GM12878 (cell line): ENCODE results near the gene CCT4. TPM values are rescaled to one million over a fixed set of nuclear protein-coding genes. Genes with fewer than 3 reads are reported as not detected.

Experiments used
- CBX3 ChIP-seq: fragments of 200-600 bp; sonication (generic); IDR thresholded peaks from 2 replicates; pipeline ENCODE4 v1.6.1; 2016; ENCODE audit warnings: low read depth, borderline replicate concordance
- CBX5 ChIP-seq: sonication (generic); IDR thresholded peaks from 2 replicates; pipeline ENCODE4 v1.6.1; 2016; ENCODE audit warnings: low read depth, moderate library complexity, mild to moderate bottlenecking, inconsistent platforms
- EED ChIP-seq: sonication (generic); IDR thresholded peaks from 2 replicates; pipeline ENCODE4 v1.6.1; 2016; ENCODE audit warnings: antibody characterized with exemption, low read depth
- EGR1 ChIP-seq, 2 experiments: IDR thresholded peaks; 1 replicate in 1 of 2; 2 replicates in 1 of 2; pipeline ENCODE4 v1.6.1; 2011 to 2012; ENCODE audit warnings: low read depth in 2 of 2, low read length in 2 of 2, borderline replicate concordance in 1 of 2, mild to moderate bottlenecking in 1 of 2, moderate library complexity in 1 of 2
- IRF4 ChIP-seq: IDR thresholded peaks from 2 replicates; pipeline ENCODE4 v1.6.1; 2011; ENCODE audit warnings: low read depth, low read length
- JUND ChIP-seq: IDR thresholded peaks from 2 replicates; pipeline ENCODE4 v1.6.1; 2012; ENCODE audit warnings: low read depth, mild to moderate bottlenecking, low read length, improper control_type of control experiment, moderate library complexity
- LARP7 ChIP-seq: fragments of 450-650 bp; IDR thresholded peaks from 2 replicates; pipeline ENCODE4 v1.6.1; 2017; ENCODE audit warnings: mild to moderate bottlenecking
- MXI1 ChIP-seq: fragments of 150-350 bp; IDR thresholded peaks from 2 replicates; pipeline ENCODE4 v1.6.1; 2011; ENCODE audit warnings: low read depth, mild to moderate bottlenecking, inconsistent platforms, low read length, improper control_type of control experiment
- NR2C1 ChIP-seq: fragments of 450-650 bp; IDR thresholded peaks from 2 replicates; pipeline ENCODE4 v1.6.1; 2017; ENCODE audit warnings: antibody characterized with exemption, mild to moderate bottlenecking, moderate library complexity
- PML ChIP-seq: IDR thresholded peaks from 2 replicates; pipeline ENCODE4 v1.6.1; 2012; ENCODE audit warnings: low read length, inconsistent platforms
- POLR2A ChIP-seq: IDR thresholded peaks from 2 replicates; pipeline ENCODE4 v1.6.1; 2011; ENCODE audit warnings: low read depth, mild to moderate bottlenecking, low read length
- POLR2AphosphoS2 ChIP-seq: IDR thresholded peaks from 2 replicates; pipeline ENCODE4 v1.6.1; 2011; ENCODE audit warnings: low read depth, mild to moderate bottlenecking, low read length, improper control_type of control experiment, moderate library complexity
- ZNF24 ChIP-seq: fragments of 450-650 bp; IDR thresholded peaks from 2 replicates; pipeline ENCODE4 v1.6.1; 2017; ENCODE audit warnings: antibody characterized with exemption, mild to moderate bottlenecking
- ZNF622 ChIP-seq: fragments of 450-650 bp; IDR thresholded peaks from 2 replicates; pipeline ENCODE4 v1.6.1; 2017; ENCODE audit warnings: mild to moderate bottlenecking, inconsistent platforms
- ZZZ3 ChIP-seq: IDR thresholded peaks from 2 replicates; pipeline ENCODE4 v1.6.1; 2011; ENCODE audit warnings: low read depth; ENCODE audit not compliant: control insufficient read depth, insufficient read length
- polyA plus RNA-seq, 11 experiments: library from polyadenylated mRNA; depleted of rRNA in 4 of 11; unstranded in 6 of 11; stranded (reverse) in 5 of 11; fragments of >200 nt; fragmentation: Nextera tagmentation in 4 of 11; fragmentation: Illumina TruSeq in 1 of 11; extraction: Ambion mirVana in 4 of 11; extraction: Trizol in 1 of 11; gene quantifications; 1 replicate in 1 of 11; 2 replicates in 10 of 11; pipeline versions ENCODE4 v1.2.1 to v1.2.3, GENCODE V29; 2011 to 2016; ENCODE audit warnings: inconsistent platforms in 2 of 11, missing spikeins in 2 of 11, low read depth in 1 of 11
- total RNA-seq, 4 experiments: library from RNA; depleted of rRNA in 3 of 4; stranded (reverse); fragments of >200 nt in 3 of 4; fragmentation: Illumina TruSeq in 1 of 4; extraction: Trizol in 1 of 4; gene quantifications; 2 replicates each; pipeline versions ENCODE4 v1.2.1 to v1.2.3, GENCODE V29; 2013 to 2021
- TF ChIP-seq, protein P1 (sequence below): fragments of 450-650 bp; IDR thresholded peaks from 2 replicates; pipeline ENCODE4 v1.6.1; 2014; ENCODE audit warnings: mild to moderate bottlenecking
- TF ChIP-seq, protein P2 (sequence below): fragments of 450-650 bp; IDR thresholded peaks from 2 replicates; pipeline ENCODE4 v1.6.1; 2018; ENCODE audit warnings: mild to moderate bottlenecking, low read depth, moderate library complexity; ENCODE audit not compliant: partially characterized antibody
- TF ChIP-seq, protein P3 (sequence below): fragments of 450-650 bp; IDR thresholded peaks from 2 replicates; pipeline ENCODE4 v1.6.1; 2017; ENCODE audit warnings: mild to moderate bottlenecking, moderate library complexity
- TF ChIP-seq, protein P4 (sequence below): fragments of 450-650 bp; IDR thresholded peaks from 2 replicates; pipeline ENCODE4 v1.6.1; 2017; ENCODE audit warnings: low read depth, mild to moderate bottlenecking, moderate library complexity

Gene CCT4
- total and polyA plus RNA-seq, 10 of the 15 experiments (the other 5 are each of a cell fraction or from before 2014, with no cell fraction given): 76.6 to 320 (median 211) TPM

DNA sequence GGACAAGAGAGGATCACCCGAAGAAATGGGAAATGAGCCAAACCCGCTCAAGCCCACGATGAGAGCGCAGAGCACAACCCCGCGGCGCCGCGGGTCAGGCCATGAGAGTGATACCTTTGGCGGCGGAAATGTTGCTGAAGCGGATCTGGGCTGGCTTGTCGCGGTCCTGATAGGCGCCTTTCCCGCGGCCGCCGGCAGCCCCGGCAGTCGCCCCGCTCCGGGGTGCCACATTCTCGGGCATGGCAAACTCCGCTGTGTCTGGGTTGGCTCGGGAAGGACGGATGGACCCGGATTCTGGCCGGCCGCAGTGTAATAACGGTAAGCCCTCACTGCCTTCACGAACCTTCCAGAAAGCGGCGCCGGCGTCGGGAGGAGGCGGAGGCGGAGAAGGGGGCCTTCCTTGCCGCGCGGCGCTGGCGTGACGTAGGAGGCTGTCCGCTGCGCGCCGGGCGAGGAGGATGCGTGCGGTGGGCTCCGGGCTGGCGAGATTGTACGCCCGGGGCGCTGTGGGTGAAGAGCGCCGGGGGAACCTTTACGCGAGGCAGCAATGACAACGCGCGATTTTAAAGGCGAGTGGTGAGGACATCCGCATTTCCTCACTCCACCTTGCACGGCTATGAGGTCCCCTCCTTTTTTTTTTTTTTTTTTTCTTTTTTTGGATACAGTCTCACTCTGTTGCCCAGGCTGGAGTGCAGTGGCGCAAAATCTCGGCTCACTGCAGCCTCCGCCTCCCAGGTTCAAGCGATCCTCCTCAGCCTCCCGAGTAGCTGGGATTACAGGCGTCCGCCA, at the start of gene CCT4 (continued):
- TF ChIP-seq, protein P1, sequence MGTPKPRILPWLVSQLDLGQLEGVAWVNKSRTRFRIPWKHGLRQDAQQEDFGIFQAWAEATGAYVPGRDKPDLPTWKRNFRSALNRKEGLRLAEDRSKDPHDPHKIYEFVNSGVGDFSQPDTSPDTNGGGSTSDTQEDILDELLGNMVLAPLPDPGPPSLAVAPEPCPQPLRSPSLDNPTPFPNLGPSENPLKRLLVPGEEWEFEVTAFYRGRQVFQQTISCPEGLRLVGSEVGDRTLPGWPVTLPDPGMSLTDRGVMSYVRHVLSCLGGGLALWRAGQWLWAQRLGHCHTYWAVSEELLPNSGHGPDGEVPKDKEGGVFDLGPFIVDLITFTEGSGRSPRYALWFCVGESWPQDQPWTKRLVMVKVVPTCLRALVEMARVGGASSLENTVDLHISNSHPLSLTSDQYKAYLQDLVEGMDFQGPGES: peak; percentile 24; the same call in 1 of the 2 replicates
- TF ChIP-seq ZZZ3 (peak; percentile 20), EGR1 (IDR thresholded peaks at IDR 0.05; ENCODE audit: borderline replicate concordance in 1 of 2, low read depth in 2 of 2, low read length in 2 of 2) (peak in 1 of 2 experiments; percentile 84; a peak in 1 of 3 replicates), CBX5 (peak; percentile 40; the same call in 1 of the 2 replicates), NR2C1 (peak; percentile 23; the same call in 1 of the 2 replicates), PML (peak; percentile 97), ZNF622 (no peak), LARP7 (peak; percentile 99), EED (0 out of 2 replicates have a peak, but pooled peaks have one; percentile 15), MXI1 (peak; percentile 94), POLR2A (peak; percentile 99), POLR2AphosphoS2 (peak; percentile 97), CBX3 (no peak), IRF4 (peak; percentile 43; the same call in 1 of the 2 replicates), ZNF24 (peak; percentile 29; the same call in 1 of the 2 replicates), JUND (peak; percentile 27; the same call in 1 of the 2 replicates)
- TF ChIP-seq, protein P2, sequence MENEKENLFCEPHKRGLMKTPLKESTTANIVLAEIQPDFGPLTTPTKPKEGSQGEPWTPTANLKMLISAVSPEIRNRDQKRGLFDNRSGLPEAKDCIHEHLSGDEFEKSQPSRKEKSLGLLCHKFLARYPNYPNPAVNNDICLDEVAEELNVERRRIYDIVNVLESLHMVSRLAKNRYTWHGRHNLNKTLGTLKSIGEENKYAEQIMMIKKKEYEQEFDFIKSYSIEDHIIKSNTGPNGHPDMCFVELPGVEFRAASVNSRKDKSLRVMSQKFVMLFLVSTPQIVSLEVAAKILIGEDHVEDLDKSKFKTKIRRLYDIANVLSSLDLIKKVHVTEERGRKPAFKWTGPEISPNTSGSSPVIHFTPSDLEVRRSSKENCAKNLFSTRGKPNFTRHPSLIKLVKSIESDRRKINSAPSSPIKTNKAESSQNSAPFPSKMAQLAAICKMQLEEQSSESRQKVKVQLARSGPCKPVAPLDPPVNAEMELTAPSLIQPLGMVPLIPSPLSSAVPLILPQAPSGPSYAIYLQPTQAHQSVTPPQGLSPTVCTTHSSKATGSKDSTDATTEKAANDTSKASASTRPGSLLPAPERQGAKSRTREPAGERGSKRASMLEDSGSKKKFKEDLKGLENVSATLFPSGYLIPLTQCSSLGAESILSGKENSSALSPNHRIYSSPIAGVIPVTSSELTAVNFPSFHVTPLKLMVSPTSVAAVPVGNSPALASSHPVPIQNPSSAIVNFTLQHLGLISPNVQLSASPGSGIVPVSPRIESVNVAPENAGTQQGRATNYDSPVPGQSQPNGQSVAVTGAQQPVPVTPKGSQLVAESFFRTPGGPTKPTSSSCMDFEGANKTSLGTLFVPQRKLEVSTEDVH: no peak
- TF ChIP-seq, protein P3, sequence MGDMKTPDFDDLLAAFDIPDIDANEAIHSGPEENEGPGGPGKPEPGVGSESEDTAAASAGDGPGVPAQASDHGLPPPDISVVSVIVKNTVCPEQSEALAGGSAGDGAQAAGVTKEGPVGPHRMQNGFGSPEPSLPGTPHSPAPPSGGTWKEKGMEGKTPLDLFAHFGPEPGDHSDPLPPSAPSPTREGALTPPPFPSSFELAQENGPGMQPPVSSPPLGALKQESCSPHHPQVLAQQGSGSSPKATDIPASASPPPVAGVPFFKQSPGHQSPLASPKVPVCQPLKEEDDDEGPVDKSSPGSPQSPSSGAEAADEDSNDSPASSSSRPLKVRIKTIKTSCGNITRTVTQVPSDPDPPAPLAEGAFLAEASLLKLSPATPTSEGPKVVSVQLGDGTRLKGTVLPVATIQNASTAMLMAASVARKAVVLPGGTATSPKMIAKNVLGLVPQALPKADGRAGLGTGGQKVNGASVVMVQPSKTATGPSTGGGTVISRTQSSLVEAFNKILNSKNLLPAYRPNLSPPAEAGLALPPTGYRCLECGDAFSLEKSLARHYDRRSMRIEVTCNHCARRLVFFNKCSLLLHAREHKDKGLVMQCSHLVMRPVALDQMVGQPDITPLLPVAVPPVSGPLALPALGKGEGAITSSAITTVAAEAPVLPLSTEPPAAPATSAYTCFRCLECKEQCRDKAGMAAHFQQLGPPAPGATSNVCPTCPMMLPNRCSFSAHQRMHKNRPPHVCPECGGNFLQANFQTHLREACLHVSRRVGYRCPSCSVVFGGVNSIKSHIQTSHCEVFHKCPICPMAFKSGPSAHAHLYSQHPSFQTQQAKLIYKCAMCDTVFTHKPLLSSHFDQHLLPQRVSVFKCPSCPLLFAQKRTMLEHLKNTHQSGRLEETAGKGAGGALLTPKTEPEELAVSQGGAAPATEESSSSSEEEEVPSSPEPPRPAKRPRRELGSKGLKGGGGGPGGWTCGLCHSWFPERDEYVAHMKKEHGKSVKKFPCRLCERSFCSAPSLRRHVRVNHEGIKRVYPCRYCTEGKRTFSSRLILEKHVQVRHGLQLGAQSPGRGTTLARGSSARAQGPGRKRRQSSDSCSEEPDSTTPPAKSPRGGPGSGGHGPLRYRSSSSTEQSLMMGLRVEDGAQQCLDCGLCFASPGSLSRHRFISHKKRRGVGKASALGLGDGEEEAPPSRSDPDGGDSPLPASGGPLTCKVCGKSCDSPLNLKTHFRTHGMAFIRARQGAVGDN: peak; percentile 78
- TF ChIP-seq, protein P4, sequence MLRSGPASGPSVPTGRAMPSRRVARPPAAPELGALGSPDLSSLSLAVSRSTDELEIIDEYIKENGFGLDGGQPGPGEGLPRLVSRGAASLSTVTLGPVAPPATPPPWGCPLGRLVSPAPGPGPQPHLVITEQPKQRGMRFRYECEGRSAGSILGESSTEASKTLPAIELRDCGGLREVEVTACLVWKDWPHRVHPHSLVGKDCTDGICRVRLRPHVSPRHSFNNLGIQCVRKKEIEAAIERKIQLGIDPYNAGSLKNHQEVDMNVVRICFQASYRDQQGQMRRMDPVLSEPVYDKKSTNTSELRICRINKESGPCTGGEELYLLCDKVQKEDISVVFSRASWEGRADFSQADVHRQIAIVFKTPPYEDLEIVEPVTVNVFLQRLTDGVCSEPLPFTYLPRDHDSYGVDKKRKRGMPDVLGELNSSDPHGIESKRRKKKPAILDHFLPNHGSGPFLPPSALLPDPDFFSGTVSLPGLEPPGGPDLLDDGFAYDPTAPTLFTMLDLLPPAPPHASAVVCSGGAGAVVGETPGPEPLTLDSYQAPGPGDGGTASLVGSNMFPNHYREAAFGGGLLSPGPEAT: peak; percentile 85
